HG03108 (cell line): ENCODE measurements around the gene EBP.

Experiments used
- ATAC-seq: cut with Tn5 transposase; IDR thresholded peaks from one replicate; pipeline ENCODE4 v1.9.1; 2021; ENCODE audit warnings: moderate library complexity; ENCODE audit not compliant: unreplicated experiment

The EBP gene

DNA sequence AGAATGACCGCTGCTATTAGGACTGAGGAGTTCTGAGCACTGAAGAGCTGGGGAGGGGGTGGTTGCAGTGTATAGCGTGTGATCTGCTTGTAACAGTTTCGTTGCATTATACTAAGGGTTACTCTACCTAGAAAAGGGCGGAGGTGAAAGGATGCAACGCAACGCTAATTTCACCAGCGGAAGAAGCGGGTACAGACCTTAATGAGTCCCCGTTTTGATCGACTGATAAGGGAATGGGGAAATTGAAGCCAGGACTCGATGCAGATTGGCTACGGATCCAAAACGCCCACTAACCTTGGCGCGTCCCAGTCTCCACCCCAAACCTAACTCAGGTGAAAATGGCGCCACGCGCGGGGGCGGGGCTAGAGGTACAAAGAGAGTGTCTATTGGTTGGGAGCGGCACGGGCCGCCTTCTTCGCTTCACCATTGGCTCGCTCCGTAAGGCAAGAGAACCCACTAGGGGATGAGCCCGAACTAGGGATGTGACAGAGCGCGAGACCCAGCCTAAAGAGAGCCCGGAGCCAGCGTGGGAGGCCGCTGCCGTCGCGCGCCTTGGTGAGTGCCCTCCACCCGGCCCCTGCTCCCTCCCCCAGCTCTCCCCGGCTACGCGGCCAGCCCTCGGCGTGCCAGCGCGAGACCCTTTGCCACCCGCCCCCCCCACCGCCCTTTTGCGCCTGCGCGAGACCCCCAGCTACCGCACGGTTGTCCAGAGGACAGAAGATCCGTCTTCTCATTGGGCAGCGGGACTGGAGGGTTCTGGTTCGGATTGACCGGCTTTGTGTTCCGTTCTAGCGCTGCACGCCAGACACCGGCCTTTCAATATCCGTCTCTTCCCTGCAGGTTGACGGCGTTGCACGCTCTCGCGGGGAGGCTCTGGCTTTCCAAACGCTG lies at the start of gene EBP:
EBP (plus strand) TSS at position 456 of the 891 bp plus-strand sequence. CDS start 1,964 bp downstream, outside the sequence.
- peak; percentile 96 for ATAC-seq

GRCh38 chrX:48472225-48472624 lies 49.4 kb upstream of the EBP start:
- ATAC-seq, result no peak

DNA sequence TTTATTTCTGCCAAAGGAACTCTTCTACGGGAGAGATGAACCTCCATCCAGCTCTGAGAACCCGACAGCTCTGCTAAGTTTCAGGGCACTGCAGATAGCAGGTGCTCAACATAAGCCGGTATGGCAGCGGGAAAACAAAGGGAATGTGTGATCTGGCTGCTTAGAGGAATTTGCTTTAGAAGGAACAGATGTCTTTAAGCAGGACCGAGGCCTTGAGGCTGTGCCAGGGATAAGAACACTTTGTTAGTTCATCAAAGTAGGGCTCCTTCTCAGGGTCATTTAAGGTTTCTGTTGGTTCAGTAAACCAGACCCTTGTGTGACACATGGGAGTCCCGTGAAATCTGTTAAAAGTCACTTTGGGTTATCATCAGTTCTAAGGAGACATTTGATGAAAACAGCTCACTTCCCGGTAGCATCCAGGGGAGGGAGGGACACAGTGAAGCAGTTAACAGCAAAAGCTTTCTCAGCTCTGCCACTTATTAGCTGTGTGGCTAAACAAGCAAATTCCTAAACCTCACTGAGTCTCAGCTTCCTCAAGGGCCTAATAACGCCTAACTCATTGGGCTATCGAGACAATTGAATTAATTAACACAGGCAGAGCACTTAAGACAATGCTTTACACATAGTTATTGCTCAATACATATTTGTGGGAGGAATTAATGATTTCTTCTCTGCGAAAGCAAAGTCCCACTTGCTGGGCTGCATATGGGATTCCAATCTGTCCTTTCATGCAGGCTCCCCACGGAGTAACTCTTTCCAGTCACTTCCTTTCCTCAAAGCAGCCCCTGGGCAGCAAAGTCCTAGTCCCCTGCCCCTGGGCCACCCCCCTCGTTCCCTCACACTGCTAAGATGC lies 48.5 kb upstream of the EBP start:
- no peak for ATAC-seq

GRCh38 chrX:48473704-48473990 lies 48.0 kb upstream of the EBP start:
- ATAC-seq, result no peak

DNA sequence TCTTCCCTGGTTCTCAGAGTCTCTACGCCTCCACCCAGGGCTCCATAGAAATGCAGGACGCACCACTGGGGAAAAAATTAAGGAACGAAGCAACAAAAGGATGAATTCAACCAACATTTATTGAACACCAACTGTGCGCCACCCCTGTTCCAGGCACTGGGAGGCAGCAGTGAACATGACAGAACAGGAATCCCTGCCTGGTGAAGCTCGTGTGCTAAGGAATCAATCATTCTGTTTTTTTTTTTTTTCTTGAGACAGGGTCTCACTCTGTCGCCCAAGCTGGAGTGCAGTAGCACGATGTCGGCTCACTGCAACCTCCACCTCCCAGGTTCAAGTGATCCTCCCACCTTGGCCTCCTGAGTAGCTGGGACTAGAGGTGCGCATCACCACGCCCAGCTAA lies 47.5 kb upstream of the EBP start:
- no peak for ATAC-seq

- ATAC-seq, result no peak
These were observed 47.0 kb upstream of the EBP start for GRCh38 chrX:48474581-48474980.

DNA sequence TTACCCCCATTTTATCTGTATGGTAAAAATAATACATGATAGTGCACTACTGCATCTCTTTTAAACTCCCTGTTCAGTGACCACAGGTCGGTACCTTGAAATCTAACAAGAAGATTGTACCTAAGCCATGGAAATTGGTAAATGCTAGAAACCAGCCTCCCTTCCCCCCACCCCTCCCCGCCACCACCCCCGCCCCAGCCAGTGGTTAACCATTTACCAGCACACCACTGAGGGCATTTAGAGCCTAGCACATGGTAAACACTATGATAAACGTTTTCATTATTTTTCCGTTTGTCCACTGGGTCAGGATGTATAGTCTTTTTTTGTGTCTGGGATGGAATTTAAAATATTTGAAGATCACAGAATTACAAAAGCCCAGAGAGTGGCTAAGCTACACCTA lies 46.3 kb upstream of the EBP start:
- ATAC-seq, result no peak

GRCh38 chrX:48475774-48476577 lies 45.6 kb upstream of the EBP start, which contains the start of gene FTSJ1:
Gene FTSJ1, plus strand, starts transcription at chrX:48476199. Its CDS starts 1,849 bp downstream, at chrX:48478048.
- peak; percentile 75 for ATAC-seq

- no peak for ATAC-seq
These were observed 44.7 kb upstream of the EBP start for GRCh38 chrX:48476919-48477318.

- no peak for ATAC-seq
These were observed 43.5 kb upstream of the EBP start for GRCh38 chrX:48477960-48478755.

GRCh38 chrX:48478806-48479205 lies 42.8 kb upstream of the EBP start:
- ATAC-seq, result no peak

DNA sequence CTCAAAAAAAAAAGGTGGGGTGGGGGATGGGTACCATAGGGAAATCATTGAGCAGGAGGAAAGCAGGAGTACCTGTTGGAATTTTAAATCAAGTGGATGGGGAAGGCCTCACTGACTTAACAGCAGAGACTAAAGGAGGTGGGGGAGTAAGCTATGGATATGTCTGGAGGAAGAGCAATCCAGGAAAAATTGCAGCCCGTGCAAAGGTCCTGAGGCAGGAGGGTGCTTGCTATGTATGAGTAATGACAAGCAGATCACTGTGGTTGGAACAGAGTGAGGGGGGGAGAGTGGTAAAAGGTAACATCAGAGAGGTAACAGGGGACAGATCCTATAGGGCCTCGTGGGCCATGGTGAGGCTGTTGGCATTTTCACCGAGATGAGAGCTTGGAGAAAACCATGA lies 41.5 kb upstream of the EBP start:
- no peak for ATAC-seq

- no peak for ATAC-seq
These were observed 41.0 kb upstream of the EBP start for GRCh38 chrX:48480583-48480982.

GRCh38 chrX:48482526-48482925 lies 39.1 kb upstream of the EBP start:
- ATAC-seq, result no peak

- ATAC-seq, result no peak
These were observed 34.2 kb upstream of the EBP start for GRCh38 chrX:48487362-48487798.

DNA sequence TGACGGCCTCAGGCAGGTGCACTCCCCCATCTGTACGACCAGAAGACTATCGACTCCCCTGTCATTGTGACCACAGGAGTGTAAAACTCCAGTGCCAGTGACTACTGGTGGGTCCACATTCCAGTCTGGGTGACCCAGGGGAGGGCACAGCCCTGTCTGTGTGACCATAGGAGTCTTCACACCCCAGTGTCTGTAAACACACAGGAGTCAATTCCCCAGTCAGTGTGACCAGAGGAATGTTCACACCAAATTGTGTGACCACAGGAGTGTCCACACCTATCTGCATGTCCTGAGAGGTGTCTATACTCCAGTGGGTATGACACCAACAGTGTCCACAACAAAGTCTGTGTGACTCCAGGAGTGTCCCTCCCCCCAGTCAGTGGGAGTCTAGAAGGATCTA lies 33.6 kb upstream of the EBP start:
- ATAC-seq, result no peak

GRCh38 chrX:48489296-48489695 lies 32.3 kb upstream of the EBP start:
- ATAC-seq, result no peak

GRCh38 chrX:48489892-48490291 lies 31.7 kb upstream of the EBP start:
- no peak for ATAC-seq

GRCh38 chrX:48490661-48491060 lies 30.9 kb upstream of the EBP start:
- ATAC-seq, result no peak

GRCh38 chrX:48491809-48492208 lies 29.8 kb upstream of the EBP start:
- no peak for ATAC-seq
